Amniotic epithelial cell (primary cell): ENCODE data around the gene ITM2B.

Source experiments
- DNase-seq: peaks from one replicate; pipeline ENCODE4 v3.0.0-alpha.2; 2010; ENCODE audit warnings: low read depth

The ITM2B gene

GRCh38 chr13:48315969-48316650 is 83.1 kb downstream of the ITM2B start:
- no peak for DNase-seq

GRCh38 chr13:48316826-48317510 is 84.0 kb downstream of the ITM2B start:
- DNase-seq, result no peak

GRCh38 chr13:48317511-48318376 is 84.7 kb downstream of the ITM2B start:
- DNase-seq, result no peak

DNA sequence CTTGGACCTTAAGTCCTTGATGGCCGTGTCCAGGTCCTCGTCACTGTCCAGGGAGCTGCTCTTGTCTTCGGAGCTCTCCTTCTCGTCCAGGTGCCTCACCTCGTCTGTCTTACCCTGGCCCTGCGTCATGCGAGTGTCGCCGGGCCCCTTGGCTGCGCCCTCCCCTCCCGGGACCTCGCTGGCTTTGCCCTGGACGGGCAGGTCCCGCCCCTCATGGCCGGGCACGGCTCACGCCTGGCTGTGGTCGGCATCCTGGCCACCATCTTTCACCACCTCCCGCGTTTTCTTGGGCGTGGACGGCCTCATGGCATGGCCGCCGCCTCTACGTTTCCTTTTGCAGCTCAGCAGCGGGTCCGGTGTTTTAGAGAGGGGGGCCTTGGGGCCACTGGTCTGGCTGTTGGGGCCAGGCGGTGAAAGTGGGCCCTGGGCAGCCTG is 85.4 kb downstream of the ITM2B start:
- DNase-seq, result no peak

DNA sequence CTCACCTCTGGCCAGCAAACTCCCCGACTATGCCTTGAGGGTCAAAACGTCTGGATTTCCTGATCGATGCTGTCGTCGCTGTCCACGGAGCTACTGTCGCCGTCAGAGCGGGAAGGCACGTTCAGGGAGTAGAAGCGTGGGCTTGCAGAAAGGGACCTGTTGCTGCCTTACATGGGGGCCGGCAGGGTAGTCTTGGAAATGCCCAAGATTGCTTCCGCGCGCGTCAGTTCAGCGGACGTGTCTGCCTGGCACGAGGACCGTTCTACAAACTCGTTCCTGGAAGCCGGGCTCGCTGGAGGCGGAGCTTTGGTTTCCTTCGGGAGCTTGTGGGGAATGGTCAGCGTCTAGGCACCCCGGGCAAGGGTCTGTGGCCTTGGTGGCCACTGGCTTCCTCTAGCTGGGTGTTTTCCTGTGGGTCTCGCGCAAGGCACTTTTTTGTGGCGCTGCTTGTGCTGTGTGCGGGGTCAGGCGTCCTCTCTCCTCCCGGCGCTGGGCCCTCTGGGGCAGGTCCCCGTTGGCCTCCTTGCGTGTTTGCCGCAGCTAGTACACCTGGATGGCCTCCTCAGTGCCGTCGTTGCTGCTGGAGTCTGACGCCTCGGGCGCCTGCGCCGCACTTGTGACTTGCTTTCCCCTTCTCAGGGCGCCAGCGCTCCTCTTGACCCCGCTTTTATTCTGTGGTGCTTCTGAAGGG is 86.0 kb downstream of the ITM2B start:
- DNase-seq, result peak; percentile 35
